ENCODE data around the gene OR13A1. TPM values are rescaled to one million over a fixed set of nuclear protein-coding genes. Genes with fewer than 3 reads are reported as not detected.
"Not testable (repeated sequence)": the region's sequence is repeated elsewhere in the genome, so short reads cannot be mapped to it uniquely, and the experiment has no call there.

Gene OR13A1
- total RNA-seq, 1 experiment from 2014 or later = 0.15 TPM

DNA sequence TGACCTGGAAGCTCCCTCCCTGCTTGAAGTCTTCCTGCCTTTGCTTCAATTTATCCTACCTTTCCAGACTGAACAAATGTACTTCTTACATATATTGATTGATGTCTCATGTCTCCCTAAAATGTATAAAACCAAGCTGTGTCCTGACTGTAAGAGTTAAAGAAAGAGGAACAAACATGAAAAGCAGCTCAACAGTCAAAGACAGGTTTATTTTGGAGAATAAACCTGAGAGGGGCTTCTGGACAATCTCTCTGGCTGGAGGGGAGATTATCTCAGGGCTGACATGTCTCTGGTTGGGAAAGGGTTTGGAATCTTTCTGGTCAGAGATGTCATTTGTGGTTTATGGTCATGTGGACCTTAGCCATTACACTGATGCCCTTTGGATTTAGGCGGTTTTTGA lies 41.0 kb downstream of the OR13A1 start:
- no peak overlapping the region for H3K27ac ChIP-seq (ENCODE audit: insufficient read length, low read depth, low read length)
- H3K23ac ChIP-seq (ENCODE audit: insufficient read length, low read depth, low read length) = no peak overlapping the region
- no peak overlapping the region for H2BK120ac ChIP-seq (ENCODE audit: low read depth, low read length, poor library complexity, severe bottlenecking)
- TF ChIP-seq CTCF (conservative IDR thresholded peaks at IDR 0.05) = no peak
- H3T11ph ChIP-seq (ENCODE audit: low read length) = no peak overlapping the region
- no peak overlapping the region for H4K91ac ChIP-seq (ENCODE audit: insufficient read length, low read depth, low read length)
- H2AK5ac ChIP-seq (ENCODE audit: insufficient read length, low read length) = no peak overlapping the region
- Mint-ChIP-seq H3K27me3 (ENCODE audit: low read depth) (peaks cover 14% of the 10 kb centered on the region), H3K9me3 (peaks cover 20 to 28% of the 10 kb centered on the region in 2 experiments), H3K4me3 (no peak overlapping the region), H3K4me1 (peaks cover 3 to 4% of the 10 kb centered on the region in 2 experiments), H3K36me3 (ENCODE audit: insufficient read depth in 1 of 3, low read depth in 3 of 3) (peaks cover 3 to 7% (median 3%) of the 10 kb centered on the region in 3 experiments; a peak in 5 of 7 replicates), H3K27ac (no peak overlapping the region)
- DNase-seq = no peak
- no peak overlapping the region for H3K56ac ChIP-seq (ENCODE audit: insufficient read length, low read depth, low read length)
- no peaks in the 10 kb centered on the region for H3K79me1 ChIP-seq (ENCODE audit: insufficient read depth, low read depth, low read length, poor library complexity, severe bottlenecking)
- no peak overlapping the region for H2BK15ac ChIP-seq (ENCODE audit: low read depth, low read length)
- no peak overlapping the region for H4K5ac ChIP-seq (ENCODE audit: insufficient read length, low read depth, low read length)
- no peaks in the 10 kb centered on the region for H3K9me3 ChIP-seq (ENCODE audit: control insufficient read depth, low read depth, low read length)
- H2BK12ac ChIP-seq (ENCODE audit: insufficient read length, low read depth, low read length) = no peak overlapping the region
- no peak overlapping the region for H3K9ac ChIP-seq (ENCODE audit: extremely low read depth, insufficient read length, low read length)
- H2AFZ ChIP-seq (ENCODE audit: low read length) = no peak overlapping the region
- H4K20me1 ChIP-seq (ENCODE audit: control insufficient read depth, insufficient read depth, insufficient read length) = no peaks in the 10 kb centered on the region
- H3K4me1 ChIP-seq (ENCODE audit: insufficient read depth, low read length) = no peaks in the 10 kb centered on the region
- no peak overlapping the region for H4K8ac ChIP-seq (replicated peaks; ENCODE audit: insufficient read length, low read depth, low read length)
- H3K23me2 ChIP-seq (ENCODE audit: insufficient read length, low read depth, low read length, poor library complexity, severe bottlenecking) = no peaks in the 10 kb centered on the region
- no CpG with 5 or more reads among the region's 1 CpG for WGBS (ENCODE audit: extremely low coverage, insufficient read length, low lambda C conversion rate)
- no peaks in the 10 kb centered on the region for H3K27me3 ChIP-seq (ENCODE audit: insufficient read depth, low read length)
- no peak overlapping the region for H3K14ac ChIP-seq (ENCODE audit: insufficient read depth, low read length)
- no peak overlapping the region for H3K18ac ChIP-seq (ENCODE audit: insufficient read length, low read depth, low read length)
- no peak overlapping the region for H2BK20ac ChIP-seq (ENCODE audit: low read depth, low read length, poor library complexity, severe bottlenecking)
- no peak overlapping the region for H3K4ac ChIP-seq (ENCODE audit: low read depth, low read length)
- no peak overlapping the region for H2BK5ac ChIP-seq (ENCODE audit: insufficient read length, low read length)
- H3K79me2 ChIP-seq (ENCODE audit: insufficient read depth, low read length) = no peaks in the 10 kb centered on the region
- H3K4me2 ChIP-seq (ENCODE audit: insufficient read depth, insufficient read length, low read length) = no peak overlapping the region

GRCh38 chr10:45267777-45268176 lies 47.6 kb downstream of the OR13A1 start:
- H3K4me1 ChIP-seq (ENCODE audit: insufficient read depth, low read length); H2AFZ ChIP-seq (ENCODE audit: low read length); H3K9me3 ChIP-seq (ENCODE audit: control insufficient read depth, low read depth, low read length); H2BK5ac ChIP-seq (ENCODE audit: insufficient read length, low read length); H3K4ac ChIP-seq (ENCODE audit: low read depth, low read length); H3K23me2 ChIP-seq (ENCODE audit: insufficient read length, low read depth, low read length, poor library complexity, severe bottlenecking); H2BK12ac ChIP-seq (ENCODE audit: insufficient read length, low read depth, low read length); H3K9ac ChIP-seq (ENCODE audit: extremely low read depth, insufficient read length, low read length); H3K79me2 ChIP-seq (ENCODE audit: insufficient read depth, low read length); H3K14ac ChIP-seq (ENCODE audit: insufficient read depth, low read length); H2AK5ac ChIP-seq (ENCODE audit: insufficient read length, low read length); H3T11ph ChIP-seq (ENCODE audit: low read length); H3K27ac ChIP-seq (ENCODE audit: insufficient read length, low read depth, low read length); H2BK120ac ChIP-seq (ENCODE audit: low read depth, low read length, poor library complexity, severe bottlenecking); DNase-seq; H3K4me1 Mint-ChIP-seq; H4K91ac ChIP-seq (ENCODE audit: insufficient read length, low read depth, low read length); H3K56ac ChIP-seq (ENCODE audit: insufficient read length, low read depth, low read length); H3K79me1 ChIP-seq (ENCODE audit: insufficient read depth, low read depth, low read length, poor library complexity, severe bottlenecking); H4K20me1 ChIP-seq (ENCODE audit: control insufficient read depth, insufficient read depth, insufficient read length); H3K27me3 ChIP-seq (ENCODE audit: insufficient read depth, low read length); H3K18ac ChIP-seq (ENCODE audit: insufficient read length, low read depth, low read length); H3K23ac ChIP-seq (ENCODE audit: insufficient read length, low read depth, low read length); H3K4me3 Mint-ChIP-seq; H3K4me2 ChIP-seq (ENCODE audit: insufficient read depth, insufficient read length, low read length); H3K27ac Mint-ChIP-seq; H2BK20ac ChIP-seq (ENCODE audit: low read depth, low read length, poor library complexity, severe bottlenecking); H3K36me3 Mint-ChIP-seq (ENCODE audit: insufficient read depth in 1 of 3, low read depth in 3 of 3); H2BK15ac ChIP-seq (ENCODE audit: low read depth, low read length); H4K8ac ChIP-seq (replicated peaks; ENCODE audit: insufficient read length, low read depth, low read length); H4K5ac ChIP-seq (ENCODE audit: insufficient read length, low read depth, low read length): not testable (repeated sequence)
- WGBS (ENCODE audit: extremely low coverage, insufficient read length, low lambda C conversion rate) = no CpG with 5 or more reads among the region's 2 CpGs
- peaks cover 18% of the 10 kb centered on the region for H3K27me3 Mint-ChIP-seq (ENCODE audit: low read depth)
- peaks cover 29 to 33% of the 10 kb centered on the region in 2 experiments for H3K9me3 Mint-ChIP-seq
